Endothelial cell of umbilical vein (primary cell): Measurements from ENCODE around the gene SOX30. TPM values are rescaled to one million over a fixed set of nuclear protein-coding genes. Genes with fewer than 3 reads are reported as not detected.

Experiments used
- BruUV-seq: library from RNA; stranded (reverse); fragments of 400-500 nt; replicated peaks from 2 replicates; lab custom pipeline; 2021; lab: Mats Ljungman, UMichigan
- CTCF ChIA-PET: fragments of 300-600, 350-600 bp; sonication (Branson Sonifier 250); formaldehyde crosslinking; loops from one replicate; lab custom pipeline; 2021; ENCODE audit warnings: antibody characterized with exemption, inconsistent platforms; lab: Charles Lee
- POLR2A ChIA-PET: fragments of 300-600, 350-600 bp; sonication (Branson Sonifier 250); formaldehyde crosslinking; loops from one replicate; lab custom pipeline; 2021; ENCODE audit warnings: antibody characterized with exemption, inconsistent platforms; lab: Charles Lee
- DNase-seq: peaks from one replicate; pipeline ENCODE4 v3.0.0-alpha.2; 2011; ENCODE audit warnings: low read depth, low spot score
- FAIRE-seq: peaks from 2 replicates; lab custom pipeline; 2011; peaks lifted over from hg19 to GRCh38; lab: Jason Lieb, UNC
- H2AFZ ChIP-seq: 2 replicates; pipeline ENCODE4 v1.6.0; 2012; ENCODE audit warnings: low read depth, low read length, control low read depth, inconsistent platforms
- H3K27ac ChIP-seq: 2 replicates; pipeline ENCODE4 v1.5.1; 2011; ENCODE audit warnings: low read depth, mild to moderate bottlenecking, control low read depth, low read length, moderate library complexity; ENCODE audit not compliant: insufficient read depth
- H3K27me3 ChIP-seq, 2 experiments: 2 replicates each; pipeline versions ENCODE4 v1.6.0 to v1.6.1; 2011; ENCODE audit warnings: low read length in 2 of 2, mixed read lengths in 1 of 2; ENCODE audit not compliant: control insufficient read depth in 2 of 2, insufficient read depth in 2 of 2
- H3K36me3 ChIP-seq, 2 experiments: 2 replicates in 1 of 2; 3 replicates in 1 of 2; pipeline ENCODE4 v1.5.1; 2011; ENCODE audit warnings: low read length in 2 of 2, mild to moderate bottlenecking in 1 of 2, moderate library complexity in 1 of 2; ENCODE audit not compliant: control insufficient read depth in 2 of 2, insufficient read depth in 2 of 2; ENCODE audit errors: extremely low read depth in 1 of 2
- H3K4me1 ChIP-seq: 3 replicates; pipeline ENCODE4 v1.5.1; 2011; ENCODE audit warnings: mild to moderate bottlenecking, low read length; ENCODE audit not compliant: control insufficient read depth, insufficient read depth; ENCODE audit errors: extremely low read depth
- H3K4me2 ChIP-seq: 2 replicates; pipeline ENCODE4 v1.6.1; 2011; ENCODE audit warnings: low read length, control low read depth, mixed read lengths; ENCODE audit not compliant: insufficient read depth
- H3K4me3 ChIP-seq, 3 experiments: fragments of 200-600 bp in 1 of 3; sonication (generic), shearing (Covaris generic) in 1 of 3; replicated peaks in 1 of 3; 2 replicates each; pipeline ENCODE4 v1.5.1; 2011 to 2016; ENCODE audit warnings: control low read depth in 3 of 3, low read length in 3 of 3, mild to moderate bottlenecking in 2 of 3, inconsistent platforms in 1 of 3, low read depth in 1 of 3, moderate library complexity in 1 of 3; ENCODE audit not compliant: insufficient read depth in 1 of 3
- H3K79me2 ChIP-seq: 2 replicates; pipeline ENCODE4 v1.6.0; 2012; ENCODE audit warnings: low read length, inconsistent platforms; ENCODE audit not compliant: control insufficient read depth, insufficient read depth
- H3K9ac ChIP-seq: replicated peaks from 2 replicates; pipeline ENCODE3; 2011; ENCODE audit warnings: low read length, control low read depth; ENCODE audit not compliant: insufficient read depth; ENCODE audit errors: extremely low read depth
- H3K9me1 ChIP-seq: replicated peaks from 3 replicates; pipeline ENCODE4 v1.6.0; 2011; ENCODE audit warnings: mild to moderate bottlenecking, low read length; ENCODE audit not compliant: control insufficient read depth, insufficient read depth; ENCODE audit errors: extremely low read depth
- H3K9me3 ChIP-seq: replicated peaks from 2 replicates; pipeline ENCODE4 v1.5.1; 2012; ENCODE audit warnings: low read length, inconsistent platforms; ENCODE audit not compliant: control insufficient read depth, insufficient read depth
- H4K20me1 ChIP-seq: replicated peaks from 2 replicates; pipeline ENCODE3; 2011; ENCODE audit warnings: mild to moderate bottlenecking, low read length; ENCODE audit not compliant: control insufficient read depth, insufficient read depth; ENCODE audit errors: extremely low read depth
- CTCF ChIP-seq, 2 donors: IDR thresholded peaks; 1 replicate in 1 of 2; 2 replicates in 1 of 2; pipeline ENCODE4 v1.5.1; 2011; ENCODE audit warnings: low read length in 2 of 2, mild to moderate bottlenecking in 2 of 2, moderate library complexity in 2 of 2, control low read depth in 1 of 2, inconsistent platforms in 1 of 2, low read depth in 1 of 2; ENCODE audit not compliant: insufficient read depth in 1 of 2; ENCODE audit errors: extremely low read depth in 1 of 2
- EZH2 ChIP-seq: IDR thresholded peaks from 2 replicates; pipeline ENCODE4 v1.6.1; 2012; ENCODE audit warnings: borderline replicate concordance, low read depth, mild to moderate bottlenecking, moderate library complexity, low read length, inconsistent platforms; ENCODE audit not compliant: severe bottlenecking
- FOS ChIP-seq: IDR thresholded peaks from 2 replicates; pipeline ENCODE4 v1.6.1; 2011; ENCODE audit warnings: mild to moderate bottlenecking, low read length, moderate library complexity, borderline replicate concordance; ENCODE audit not compliant: insufficient read depth
- GATA2 ChIP-seq: IDR thresholded peaks from 2 replicates; pipeline ENCODE4 v1.7.0; 2011; ENCODE audit warnings: low read depth, mild to moderate bottlenecking, moderate library complexity, mixed read lengths, low read length; ENCODE audit not compliant: insufficient read length, insufficient read depth
- JUN ChIP-seq: IDR thresholded peaks from 2 replicates; pipeline ENCODE4 v1.6.1; 2011; ENCODE audit warnings: borderline replicate concordance, low read depth; ENCODE audit not compliant: insufficient read length, insufficient read depth
- MAX ChIP-seq: IDR thresholded peaks from 2 replicates; pipeline ENCODE4 v1.6.1; 2011; ENCODE audit not compliant: insufficient read depth, insufficient read length
- MYC ChIP-seq: IDR thresholded peaks from one replicate; pipeline ENCODE4 v1.6.1; 2011; ENCODE audit warnings: mild to moderate bottlenecking, low read depth, low read length
- POLR2A ChIP-seq: IDR thresholded peaks from 2 replicates; pipeline ENCODE4 v1.6.1; 2012; ENCODE audit warnings: low read depth, mild to moderate bottlenecking, control low read depth, low read length
- POLR2AphosphoS5 ChIP-seq: IDR thresholded peaks from 2 replicates; pipeline ENCODE4 v1.6.1; 2012; ENCODE audit warnings: low read depth, mild to moderate bottlenecking, control low read depth, low read length, moderate library complexity; ENCODE audit not compliant: insufficient read depth
- dilution Hi-C: fragments of 300-500 bp; cut with MboI; formaldehyde crosslinking; loops from one replicate; pipeline ENCODE4 v1.15.0; 2019; ENCODE audit warnings: low sequenced_read_pairs; ENCODE audit not compliant: extremely low pct_ligation_motif_present
- intact Hi-C: fragments of 100-400 bp; cut with micrococcal nuclease; formaldehyde crosslinking; loops from one replicate; pipeline ENCODE4 v1.10.0; 2022
- polyA plus RNA-seq, 4 experiments: library from polyadenylated mRNA; depleted of rRNA in 3 of 4; stranded (reverse) in 3 of 4; unstranded in 1 of 4; fragments of >200 nt; gene quantifications; 2 replicates each; pipeline versions ENCODE4 v1.2.1 to v1.2.3, GENCODE V29; 2011 to 2012; ENCODE audit warnings: missing spikeins in 1 of 4
- total RNA-seq: library from RNA; stranded (reverse); gene quantifications from 2 replicates; pipeline ENCODE4 v1.2.3, GENCODE V29; 2021

Gene SOX30
- total and polyA plus RNA-seq, 2 donors (not counting 3 experiments of a cell fraction or from before 2014, with no cell fraction given): not detected

GRCh38 chr5:157672976-157673375 is 20.7 kb upstream of the SOX30 start:
- dilution Hi-C loops: no loop called here
- H3K9ac ChIP-seq: no peak overlapping the region
- POLR2A ChIA-PET: no interaction called here
- no peaks in the 10 kb centered on the region for H3K36me3 ChIP-seq
- peaks cover 13% of the 10 kb centered on the region for H3K4me1 ChIP-seq
- FAIRE-seq (no peak), DNase-seq (no peak)
- no peaks in the 10 kb centered on the region for H3K79me2 ChIP-seq
- no TSS peak for BruUV-seq
- CTCF ChIA-PET: no interaction called here
- no peaks in the 10 kb centered on the region for H3K9me1 ChIP-seq
- no peak overlapping the region for H2AFZ ChIP-seq
- H3K9me3 ChIP-seq: no peaks in the 10 kb centered on the region
- no peak overlapping the region for H3K4me2 ChIP-seq
- no peaks in the 10 kb centered on the region for H4K20me1 ChIP-seq
- H3K27me3 ChIP-seq: peaks cover 7% of the 10 kb centered on the region in 2 experiments
- intact Hi-C loops: loop anchor here (5.0 kb wide), 1 partner anchor 161 kb away; no protein-coding TSS in a partner anchor
- TF ChIP-seq POLR2AphosphoS5 (no peak), FOS (no peak), CTCF (IDR thresholded peaks at IDR 0.05; ENCODE audit: extremely low read depth in 1 of 2, insufficient read depth in 1 of 2, low read depth in 1 of 2, low read length in 2 of 2) (no peak), MAX (no peak), GATA2 (no peak), POLR2A (no peak), EZH2 (no peak), MYC (no peak), JUN (no peak)
- no peak overlapping the region for H3K4me3 ChIP-seq
- no peak overlapping the region for H3K27ac ChIP-seq
